CD4-positive, alpha-beta T cell treated with Interleukin-6 at 100 ng/mL for 8 hours (primary cell): ENCODE measurements around the gene TSGA10IP.

Source experiments
- DNase-seq: peaks from one replicate; pipeline ENCODE4 v3.0.0-alpha.2; 2020; ENCODE audit warnings: mixed read lengths, low spot score

Gene TSGA10IP

GRCh38 chr11:66008095-66008467 lies 62.8 kb downstream of the TSGA10IP start:
- no peak for DNase-seq

- no peak for DNase-seq
Observed at GRCh38 chr11:66008468-66009101, 63.3 kb downstream of the TSGA10IP start.
